SK-N-DZ (cell line): ENCODE data around the gene ATP2A1.
"Not testable (repeated sequence)": the region's sequence is repeated elsewhere in the genome, so short reads cannot be mapped to it uniquely, and the experiment has no call there.

Experiments
- DNase-seq: peaks from one replicate; pipeline ENCODE4 v3.0.0-alpha.2; 2015; ENCODE audit warnings: low spot score

ATP2A1 gene

DNA sequence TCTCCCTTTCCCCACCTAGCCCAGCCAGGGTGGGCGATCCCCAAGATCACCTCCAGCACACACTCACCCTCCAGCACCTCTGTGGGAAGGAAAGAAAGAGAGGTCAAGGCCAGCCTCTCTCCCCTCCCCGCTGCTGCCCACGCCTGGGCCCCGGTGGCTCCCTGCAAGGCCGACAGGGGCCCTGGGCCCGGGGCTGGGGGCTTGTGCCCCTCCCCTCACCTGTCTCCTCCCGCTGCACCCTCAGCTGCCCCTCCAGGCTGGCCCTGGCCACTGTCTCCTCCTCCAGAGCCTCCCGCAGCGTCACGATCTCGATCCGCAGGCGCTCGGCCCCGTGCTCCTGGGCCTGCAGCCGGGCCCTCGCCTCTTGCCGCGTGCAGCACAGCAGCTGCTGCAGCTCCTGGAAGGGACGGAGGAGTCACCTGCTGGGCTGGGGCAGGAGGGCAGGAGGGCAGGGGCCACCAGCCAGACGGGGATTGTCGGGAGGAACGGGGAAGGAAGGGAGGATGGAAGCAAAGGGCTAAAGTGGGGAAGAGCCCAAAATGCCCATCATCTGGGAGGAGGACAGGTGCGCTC lies 27.6 kb downstream of the ATP2A1 start:
- DNase-seq, result peak; percentile 49

DNA sequence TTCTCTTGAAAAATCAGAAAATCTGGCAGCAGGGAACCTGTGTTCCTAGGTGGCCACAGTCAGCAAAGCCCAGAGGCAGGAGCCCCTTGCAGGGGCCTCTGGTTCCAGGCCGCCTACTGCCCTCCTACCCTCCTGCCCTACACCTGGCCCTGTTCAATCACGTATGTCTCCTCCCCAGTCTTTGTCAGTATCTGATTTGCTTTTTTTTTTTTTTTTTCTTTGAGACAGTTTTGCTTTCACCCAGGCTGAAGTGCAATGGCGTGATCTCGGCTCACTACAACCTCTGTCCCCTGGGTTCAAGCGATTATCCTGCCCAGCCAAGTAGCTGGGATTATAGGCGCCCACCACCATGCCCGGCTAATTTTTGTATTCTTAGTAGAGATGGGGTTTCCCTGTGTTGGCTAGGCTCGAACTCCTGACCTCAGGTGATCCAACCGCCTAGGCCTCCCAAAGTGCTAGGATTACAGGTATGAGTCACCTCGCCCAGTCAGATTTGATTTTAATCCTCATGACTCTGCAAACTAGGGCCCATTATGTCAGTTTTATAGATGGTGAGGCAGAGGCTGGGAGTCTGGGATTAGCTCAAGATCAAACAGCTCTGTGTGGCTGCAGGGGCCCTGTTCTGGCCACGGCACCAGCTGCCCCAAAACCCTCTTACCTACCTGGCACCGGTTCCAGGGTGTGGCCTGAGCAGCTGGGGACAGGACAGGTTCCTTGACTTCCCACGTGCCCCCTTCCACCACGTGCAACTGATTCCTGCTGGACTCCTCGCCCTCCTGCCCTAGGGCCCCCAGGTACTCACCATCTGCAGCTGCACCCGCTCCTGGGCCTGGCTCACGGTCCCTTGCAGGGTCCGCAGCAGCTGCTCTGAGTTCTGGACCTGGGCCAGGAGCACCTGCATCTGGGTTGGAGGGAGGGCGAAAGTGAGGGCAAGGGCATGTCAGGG lies 32.1 kb downstream of the ATP2A1 start:
- DNase-seq, result no peak

DNA sequence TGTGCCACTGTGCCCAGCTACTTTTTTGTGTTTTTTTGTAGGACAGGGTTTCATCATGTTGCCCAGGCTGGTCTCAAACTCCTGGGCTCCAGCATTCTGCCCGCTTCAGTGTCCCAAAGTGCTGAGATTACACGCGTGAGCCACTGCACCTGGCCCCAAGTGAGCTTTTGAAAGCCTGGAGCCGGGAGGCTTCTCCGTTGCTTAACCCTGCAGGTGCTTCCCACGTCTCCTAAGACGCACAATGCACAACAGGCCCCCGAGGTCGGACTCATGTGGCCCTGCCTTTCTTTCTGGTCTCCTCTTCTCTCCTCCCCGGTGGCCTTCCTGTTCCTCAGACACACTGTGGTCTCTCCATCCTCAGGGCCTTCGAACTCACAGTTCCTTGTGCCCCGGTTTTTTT lies 34.3 kb downstream of the ATP2A1 start:
- no peak for DNase-seq

DNA sequence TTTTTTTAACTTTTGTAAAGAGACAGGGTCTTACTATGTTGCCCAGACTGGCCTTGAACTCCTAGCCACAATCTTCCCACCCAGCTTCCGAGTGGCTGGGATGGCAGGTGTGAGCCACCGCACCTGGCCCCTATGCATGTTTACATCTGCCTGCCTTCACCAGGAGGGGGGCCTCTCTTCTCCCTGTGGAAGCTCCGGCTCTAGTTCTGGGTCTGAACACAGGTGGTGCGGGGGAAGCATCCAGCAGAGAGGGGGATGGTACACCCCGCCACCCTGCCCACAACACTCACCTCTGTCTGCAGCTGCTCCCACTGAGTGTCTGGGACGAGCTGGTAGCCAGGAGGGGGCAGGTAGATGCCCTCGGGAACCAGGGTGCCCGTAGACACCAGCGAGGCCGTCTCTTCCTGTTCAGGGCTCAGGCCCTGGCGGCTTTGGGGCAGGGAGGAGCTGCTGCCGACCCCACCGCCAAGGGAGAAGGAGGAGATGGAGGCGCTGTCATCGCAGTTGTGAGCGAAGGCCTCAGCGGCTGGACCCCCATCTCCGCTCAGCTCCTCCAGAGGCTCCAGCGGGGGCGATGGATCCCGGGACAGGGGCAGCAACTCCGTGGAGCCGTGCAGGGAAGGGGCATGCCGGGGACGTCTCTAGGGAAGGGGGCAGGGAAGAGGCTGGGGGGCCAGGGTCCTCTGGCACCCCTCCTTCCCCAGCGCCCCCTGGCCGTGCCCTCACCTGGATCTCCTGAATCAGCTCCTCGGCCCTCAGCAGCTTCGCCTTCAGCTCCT lies 35.8 kb downstream of the ATP2A1 start:
- DNase-seq, result no peak

DNA sequence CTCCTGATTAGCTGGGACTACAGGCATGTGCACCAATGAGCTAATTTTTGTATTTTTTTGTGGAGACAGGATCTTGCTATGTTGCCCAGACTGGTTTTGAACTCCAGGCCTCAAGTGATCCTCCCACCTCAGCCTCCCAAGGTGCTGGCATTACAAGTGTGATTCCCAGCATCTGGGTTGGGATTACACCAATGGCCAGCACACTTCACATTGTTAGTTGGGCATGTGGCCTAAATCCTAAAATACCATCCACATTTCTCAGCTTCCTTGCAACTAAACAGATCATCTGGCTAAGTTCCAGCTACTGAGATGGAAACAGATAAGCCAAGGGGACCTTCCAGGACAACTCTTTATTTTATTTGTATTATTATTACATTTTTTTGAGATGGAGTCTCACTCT lies 36.9 kb downstream of the ATP2A1 start:
- no peak for DNase-seq

DNA sequence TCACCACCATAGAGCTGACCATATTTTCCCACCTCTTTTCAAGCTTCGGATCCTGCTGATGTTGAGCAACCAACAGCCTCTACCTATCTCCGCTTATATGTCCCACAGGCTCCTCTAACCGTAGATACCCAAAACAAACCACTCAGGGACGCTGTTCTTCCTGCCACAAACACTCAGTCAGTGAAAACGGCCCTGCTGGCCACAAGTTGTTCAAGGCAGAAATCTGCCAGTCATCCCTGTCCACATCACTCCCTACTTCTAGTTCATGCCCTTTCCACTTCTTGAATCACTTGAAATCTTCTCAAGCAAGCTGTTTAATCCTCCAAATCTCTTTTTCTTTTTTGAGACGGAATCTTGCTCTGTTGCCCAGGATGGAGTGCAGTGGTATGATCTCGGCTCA lies 38.8 kb downstream of the ATP2A1 start:
- DNase-seq, result no peak

DNA sequence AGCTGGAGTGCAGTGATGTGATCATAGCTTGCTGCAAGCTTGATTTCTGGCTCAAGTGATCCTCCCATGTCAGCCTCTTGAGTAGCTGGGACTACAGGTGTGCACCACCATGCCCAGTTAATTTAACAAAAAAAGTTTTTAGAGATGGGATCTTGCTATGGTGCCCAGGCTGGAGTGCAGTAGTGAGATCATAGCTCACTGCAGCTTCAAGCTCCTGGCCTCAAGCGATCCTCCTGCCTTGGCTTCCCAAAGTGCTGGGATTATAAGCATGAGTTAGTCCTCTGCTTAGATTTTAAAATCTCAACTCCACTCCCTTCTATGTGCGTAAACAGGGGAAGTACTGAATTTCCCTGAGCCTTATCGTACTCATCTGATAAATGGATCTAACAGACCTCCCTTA lies 40.4 kb downstream of the ATP2A1 start:
- DNase-seq, result no peak

DNA sequence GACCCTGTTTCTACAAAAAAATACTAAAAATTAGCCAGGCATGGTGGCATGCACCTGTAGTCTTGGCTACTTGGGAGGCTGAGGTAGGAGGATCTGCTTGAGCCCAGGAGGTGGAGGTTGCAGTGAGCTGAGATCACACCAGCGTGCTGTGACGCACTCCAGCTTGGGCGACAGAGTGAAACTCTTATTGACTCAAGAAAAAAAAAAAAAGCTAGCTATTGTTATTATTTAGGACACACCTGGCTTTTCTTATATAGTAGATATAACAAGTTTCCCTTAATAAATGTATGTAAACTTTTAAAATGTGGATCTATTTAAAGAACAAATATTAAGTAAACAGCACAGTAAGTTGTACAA lies 44.9 kb downstream of the ATP2A1 start:
- no peak for DNase-seq

DNA sequence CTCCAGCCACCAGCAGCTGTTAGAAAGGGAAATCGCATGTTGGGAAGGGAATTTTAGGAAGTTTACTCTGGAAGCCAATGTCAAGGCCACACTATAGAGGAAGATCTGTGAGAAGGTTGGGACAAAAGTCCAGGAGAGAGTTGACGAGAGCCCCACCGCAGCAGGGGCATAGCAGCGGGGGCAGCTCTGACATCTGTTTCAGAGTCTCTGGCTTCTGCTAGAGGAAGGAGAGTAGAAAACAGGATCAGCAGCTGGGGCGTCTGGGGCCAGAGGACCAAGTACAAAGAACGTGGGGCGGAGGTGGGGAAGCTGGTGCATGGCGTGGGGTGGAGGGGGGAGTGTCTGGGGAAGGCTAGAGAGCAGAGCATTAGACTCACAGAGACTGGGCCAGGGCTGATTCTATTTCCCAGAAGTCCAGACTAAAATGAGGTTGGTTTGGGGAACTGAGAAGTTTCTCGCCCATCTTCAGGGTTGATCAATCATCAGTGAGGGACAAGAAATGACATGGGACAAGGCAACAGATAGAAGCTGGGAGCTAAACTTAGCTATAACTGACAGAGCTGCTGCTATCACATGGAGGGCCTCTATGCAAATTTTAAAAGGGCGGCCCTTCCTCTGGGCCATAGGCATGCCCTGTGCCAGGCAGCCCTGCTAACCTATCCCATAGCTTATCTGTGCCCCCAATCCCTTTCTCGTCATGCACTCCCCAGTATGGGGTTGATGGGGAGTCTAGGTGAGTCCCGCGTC lies 45.5 kb downstream of the ATP2A1 start:
- DNase-seq, result no peak

DNA sequence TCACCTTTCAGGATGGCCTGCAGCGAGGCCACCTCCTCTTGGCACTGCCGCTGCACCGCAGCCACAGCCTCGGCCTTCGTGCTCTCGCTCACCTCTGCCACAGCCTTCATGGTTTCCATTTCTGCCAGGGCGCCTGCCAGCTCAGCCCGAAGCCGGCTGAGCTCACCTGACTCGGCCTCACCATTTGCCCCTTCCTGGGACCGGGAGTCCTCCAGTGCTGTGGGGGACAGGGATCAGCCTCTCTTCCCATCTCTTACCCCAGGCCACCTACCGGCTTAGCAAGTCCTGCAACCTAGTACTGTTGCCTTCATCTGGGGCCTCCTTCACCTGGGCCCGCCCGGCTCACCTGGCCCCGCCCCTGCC lies 46.1 kb downstream of the ATP2A1 start:
- no peak for DNase-seq

DNA sequence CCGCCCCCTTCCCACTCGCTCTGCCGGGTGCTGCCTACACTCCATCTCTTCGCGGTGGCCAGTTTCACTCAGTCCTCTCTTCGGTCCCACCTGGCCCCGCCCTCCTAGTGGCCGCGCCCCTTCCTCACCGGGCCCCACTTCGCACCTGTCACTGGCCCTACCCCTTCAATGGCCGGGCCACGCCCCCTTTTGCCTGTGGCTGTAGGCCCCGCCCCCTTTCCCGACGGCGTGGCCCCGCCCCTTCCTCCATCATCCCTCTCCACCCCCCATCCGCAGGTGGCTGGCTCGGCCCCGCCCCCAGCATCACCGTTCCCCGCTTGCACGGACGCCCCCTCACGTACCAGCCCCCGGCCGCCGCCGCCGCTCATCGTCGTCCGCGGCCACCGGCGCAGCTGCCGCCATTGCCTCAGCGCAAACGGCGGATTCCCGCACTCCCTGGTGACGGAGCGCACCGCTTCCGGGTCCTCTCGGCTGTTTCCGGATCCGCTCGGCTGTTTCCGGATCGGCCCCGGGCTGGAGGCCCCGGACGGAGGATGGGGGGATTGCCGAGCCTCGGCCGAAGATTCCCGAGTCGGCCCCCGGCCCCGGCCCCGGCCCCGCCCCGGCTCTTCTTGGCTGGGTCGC lies 46.6 kb downstream of the ATP2A1 start, which contains the start of gene RABEP2:
Gene RABEP2, minus strand, starts transcription at position 477 of the 624 bp plus-strand sequence. Its CDS starts 75 bp downstream, at position 402.
- DNase-seq, result peak; percentile 90

DNA sequence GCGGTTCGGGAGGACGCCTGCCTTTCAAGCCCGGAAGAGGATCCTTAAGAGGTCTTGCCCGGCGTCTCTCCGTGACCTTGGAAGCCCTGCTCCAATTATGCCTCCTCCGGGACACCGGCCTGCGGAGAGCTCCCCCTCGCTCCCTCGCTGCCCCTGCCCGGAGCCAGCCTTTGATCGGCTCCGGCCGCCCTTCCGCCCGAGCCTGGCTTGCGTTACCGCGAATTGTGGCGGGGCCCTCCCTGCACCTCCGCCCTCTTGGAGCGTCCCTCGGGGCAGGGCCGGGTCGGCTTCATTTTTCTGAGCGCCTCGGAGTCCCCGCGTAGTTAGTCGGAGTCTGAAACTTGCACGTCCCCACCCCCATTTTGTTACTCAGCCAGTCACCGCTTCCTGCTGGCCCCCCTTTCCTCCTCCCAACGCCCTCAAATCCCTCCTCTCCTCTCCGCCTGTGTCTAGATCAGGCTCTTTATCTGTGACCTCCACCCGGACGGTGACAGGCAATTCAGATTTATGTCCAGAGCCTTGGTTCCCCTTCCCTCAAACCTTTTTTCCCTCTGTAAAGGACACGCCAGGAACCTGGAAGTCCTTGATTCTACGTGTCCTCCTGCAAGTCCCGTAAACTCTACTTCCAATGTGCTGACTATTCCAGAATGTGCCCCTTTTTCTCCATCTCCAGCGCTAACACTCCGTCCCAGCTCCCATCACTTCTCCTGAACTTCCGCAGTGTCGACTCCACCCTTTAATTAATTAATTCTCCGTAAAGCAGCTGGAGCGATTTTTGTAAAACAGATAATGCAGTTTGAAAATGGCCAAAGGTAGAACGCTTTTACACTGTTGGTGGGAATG lies 47.3 kb downstream of the ATP2A1 start:
- DNase-seq, result no peak

DNA sequence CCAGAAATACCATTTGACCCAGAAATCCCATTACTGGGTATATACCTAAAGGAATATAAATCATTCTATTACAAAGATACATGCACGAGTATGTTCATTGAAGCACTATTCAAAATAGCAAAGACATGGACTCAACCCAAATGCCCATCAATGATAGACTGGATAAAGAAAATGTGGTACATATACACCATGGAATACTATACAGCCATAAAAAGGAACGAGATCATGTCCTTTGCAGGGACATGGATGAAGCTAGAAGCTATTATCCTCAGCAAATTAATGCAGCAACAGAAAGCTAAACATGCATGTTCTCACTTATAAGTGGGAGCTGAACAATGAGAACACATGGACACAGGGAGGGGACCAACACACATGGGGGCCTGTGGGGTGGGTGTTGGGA lies 48.0 kb downstream of the ATP2A1 start:
- DNase-seq, result not testable (repeated sequence)

DNA sequence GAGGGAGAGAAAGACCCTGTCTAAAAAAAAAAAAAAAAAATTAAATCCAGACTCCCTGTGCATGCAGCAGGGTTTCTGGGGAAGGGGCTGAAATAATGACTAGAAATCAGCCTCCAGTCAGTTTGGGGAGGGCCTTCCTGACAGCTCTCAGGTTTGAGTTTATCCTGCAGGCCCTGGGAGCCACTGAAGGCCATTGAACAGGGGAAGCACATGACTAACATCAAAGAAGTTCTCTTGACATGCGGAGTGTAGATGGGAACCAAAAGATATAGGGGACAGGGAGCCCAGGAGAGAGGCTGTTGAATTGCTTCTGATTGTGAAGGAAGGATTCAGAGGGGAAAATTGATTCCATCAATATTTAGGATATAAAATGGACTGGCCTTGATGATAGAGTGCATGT lies 49.5 kb downstream of the ATP2A1 start:
- no peak for DNase-seq

DNA sequence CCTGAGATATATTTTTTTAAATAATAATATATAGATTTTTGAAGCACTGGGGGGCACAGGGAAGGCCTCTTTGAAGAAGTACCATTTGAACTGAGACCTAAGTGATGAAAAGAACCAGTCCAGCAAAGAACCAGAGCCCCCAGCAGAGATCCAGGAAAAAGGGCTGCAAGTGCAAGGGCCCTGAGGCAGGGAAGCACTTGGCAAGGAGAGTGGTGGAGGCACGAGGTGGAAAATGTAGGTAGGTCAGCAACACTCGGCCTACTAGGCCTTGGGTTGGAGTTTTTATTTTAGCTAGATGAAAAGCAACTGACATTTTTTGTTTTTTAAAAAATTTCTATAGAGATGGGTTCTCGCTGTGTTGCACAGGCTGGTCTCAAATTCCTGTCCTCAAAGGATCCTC lies 51.9 kb downstream of the ATP2A1 start:
- no peak for DNase-seq

DNA sequence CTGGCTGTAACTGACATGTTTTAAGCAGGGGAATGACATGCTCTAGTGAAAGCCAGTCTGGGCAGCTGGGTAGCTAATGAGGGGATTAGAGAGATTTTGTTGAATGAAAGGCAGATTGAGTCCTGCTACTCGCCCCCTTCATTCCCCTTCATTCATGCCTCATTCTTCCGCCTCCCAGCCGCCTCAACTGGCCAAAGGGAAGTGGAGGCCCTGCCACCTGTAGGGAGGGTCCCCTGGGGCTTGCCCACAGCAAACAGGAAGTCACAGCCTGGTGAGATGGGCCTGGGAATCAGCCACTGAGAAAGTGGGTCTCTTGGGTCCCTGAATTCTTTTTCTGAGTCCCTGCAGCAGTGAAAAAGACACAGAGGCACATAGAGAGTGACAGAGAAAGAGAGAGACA lies 52.4 kb downstream of the ATP2A1 start:
- DNase-seq, result no peak

DNA sequence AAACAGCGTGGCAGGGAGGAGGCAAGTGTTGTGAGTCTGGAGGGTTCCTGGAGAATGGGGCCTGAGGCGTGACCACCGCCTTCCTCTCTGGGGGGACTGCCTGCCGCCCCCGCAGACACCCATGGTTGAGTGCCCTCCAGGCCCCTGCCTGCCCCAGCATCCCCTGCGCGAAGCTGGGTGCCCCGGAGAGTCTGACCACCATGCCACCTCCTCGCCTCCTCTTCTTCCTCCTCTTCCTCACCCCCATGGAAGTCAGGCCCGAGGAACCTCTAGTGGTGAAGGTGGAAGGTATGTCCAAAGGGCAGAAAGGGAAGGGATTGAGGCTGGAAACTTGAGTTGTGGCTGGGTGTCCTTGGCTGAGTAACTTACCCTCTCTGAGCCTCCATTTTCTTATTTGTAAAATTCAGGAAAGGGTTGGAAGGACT lies 53.5 kb downstream of the ATP2A1 start, which contains the start of gene CD19:
Gene CD19, plus strand, starts transcription at position 171 of the 425 bp plus-strand sequence. Its CDS starts 30 bp downstream, at position 201.
- DNase-seq, result no peak

DNA sequence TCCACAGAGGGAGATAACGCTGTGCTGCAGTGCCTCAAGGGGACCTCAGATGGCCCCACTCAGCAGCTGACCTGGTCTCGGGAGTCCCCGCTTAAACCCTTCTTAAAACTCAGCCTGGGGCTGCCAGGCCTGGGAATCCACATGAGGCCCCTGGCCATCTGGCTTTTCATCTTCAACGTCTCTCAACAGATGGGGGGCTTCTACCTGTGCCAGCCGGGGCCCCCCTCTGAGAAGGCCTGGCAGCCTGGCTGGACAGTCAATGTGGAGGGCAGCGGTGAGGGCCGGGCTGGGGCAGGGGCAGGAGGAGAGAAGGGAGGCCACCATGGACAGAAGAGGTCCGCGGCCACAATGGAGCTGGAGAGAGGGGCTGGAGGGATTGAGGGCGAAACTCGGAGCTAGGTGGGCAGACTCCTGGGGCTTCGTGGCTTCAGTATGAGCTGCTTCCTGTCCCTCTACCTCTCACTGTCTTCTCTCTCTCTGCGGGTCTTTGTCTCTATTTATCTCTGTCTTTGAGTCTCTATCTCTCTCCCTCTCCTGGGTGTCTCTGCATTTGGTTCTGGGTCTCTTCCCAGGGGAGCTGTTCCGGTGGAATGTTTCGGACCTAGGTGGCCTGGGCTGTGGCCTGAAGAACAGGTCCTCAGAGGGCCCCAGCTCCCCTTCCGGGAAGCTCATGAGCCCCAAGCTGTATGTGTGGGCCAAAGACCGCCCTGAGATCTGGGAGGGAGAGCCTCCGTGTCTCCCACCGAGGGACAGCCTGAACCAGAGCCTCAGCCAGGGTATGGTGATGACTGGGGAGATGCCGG lies 54.3 kb downstream of the ATP2A1 start:
- DNase-seq, result no peak

DNA sequence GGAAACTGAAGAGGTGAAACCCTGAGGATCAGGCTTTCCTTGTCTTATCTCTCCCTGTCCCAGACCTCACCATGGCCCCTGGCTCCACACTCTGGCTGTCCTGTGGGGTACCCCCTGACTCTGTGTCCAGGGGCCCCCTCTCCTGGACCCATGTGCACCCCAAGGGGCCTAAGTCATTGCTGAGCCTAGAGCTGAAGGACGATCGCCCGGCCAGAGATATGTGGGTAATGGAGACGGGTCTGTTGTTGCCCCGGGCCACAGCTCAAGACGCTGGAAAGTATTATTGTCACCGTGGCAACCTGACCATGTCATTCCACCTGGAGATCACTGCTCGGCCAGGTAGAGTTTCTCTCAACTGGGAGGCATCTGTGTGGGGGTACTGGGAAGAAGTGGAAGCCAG lies 54.9 kb downstream of the ATP2A1 start:
- DNase-seq, result no peak
